ENCODE results near the gene ABCB6.

DNA sequence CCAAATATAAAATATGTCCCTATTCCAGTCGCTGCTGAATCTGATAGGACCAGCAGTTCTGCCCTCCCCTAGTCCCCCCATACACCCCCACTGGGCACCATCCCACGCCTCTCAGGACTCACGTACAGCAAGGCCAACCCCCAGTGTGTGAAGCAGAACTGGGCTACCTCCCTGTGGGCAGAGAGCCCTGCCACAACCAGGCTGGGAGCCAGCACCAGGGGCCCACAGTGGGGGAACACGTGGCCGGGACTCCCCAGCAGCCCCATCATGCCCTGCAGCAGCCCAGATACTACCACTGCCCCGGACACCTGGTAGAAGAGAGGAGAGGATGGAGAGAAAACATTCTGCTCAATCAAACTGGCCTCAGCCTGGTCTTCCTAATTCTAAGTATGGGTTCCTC lies 50.2 kb downstream of the ABCB6 start:
- no peak for TF ChIP-seq CTCF (IDR thresholded peaks at IDR 0.05)
- no peak for TF ChIP-seq POLR2A (IDR thresholded peaks at IDR 0.05)
